AG09309 (cell line): Measurements from ENCODE around the gene ABHD12.

Experiments
- DNase-seq: peaks from one replicate; pipeline ENCODE4 v3.0.0-alpha.2; 2010; ENCODE audit warnings: low read depth
- H3K4me3 ChIP-seq: 2 replicates; pipeline ENCODE4 v1.5.1; 2011; ENCODE audit warnings: mild to moderate bottlenecking, low read depth, low read length, moderate library complexity; ENCODE audit not compliant: control insufficient read depth
- TF ChIP-seq, protein P1 (sequence below): IDR thresholded peaks from 2 replicates; pipeline ENCODE4 v1.5.1; 2011; ENCODE audit warnings: mild to moderate bottlenecking, low read depth, low read length, inconsistent platforms; ENCODE audit not compliant: insufficient read depth, control insufficient read depth; ENCODE audit errors: missing control alignments

Gene ABHD12

DNA sequence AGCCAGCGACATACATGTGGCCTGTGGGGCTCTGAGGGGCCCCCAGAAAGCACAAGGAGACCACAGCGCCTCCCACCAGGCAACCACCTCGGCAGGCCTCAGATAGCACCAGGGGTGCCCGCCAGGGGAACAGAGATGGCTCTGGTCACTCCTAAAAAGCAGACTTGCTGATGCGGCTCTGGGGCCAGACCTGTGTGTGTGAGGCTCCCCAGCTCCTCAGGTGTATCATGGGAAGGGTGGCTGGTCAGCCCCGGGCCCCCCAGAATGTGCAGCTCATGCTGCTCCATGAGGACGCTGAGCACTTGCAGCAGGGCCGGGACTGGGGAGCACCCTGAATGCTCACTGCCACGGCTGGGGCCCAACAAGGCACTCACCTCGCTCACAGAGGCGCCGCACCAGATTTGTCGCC is 82.5 kb downstream of the ABHD12 start:
- DNase-seq: no peak
- H3K4me3 ChIP-seq: no peak overlapping the region
- TF ChIP-seq, protein P1, sequence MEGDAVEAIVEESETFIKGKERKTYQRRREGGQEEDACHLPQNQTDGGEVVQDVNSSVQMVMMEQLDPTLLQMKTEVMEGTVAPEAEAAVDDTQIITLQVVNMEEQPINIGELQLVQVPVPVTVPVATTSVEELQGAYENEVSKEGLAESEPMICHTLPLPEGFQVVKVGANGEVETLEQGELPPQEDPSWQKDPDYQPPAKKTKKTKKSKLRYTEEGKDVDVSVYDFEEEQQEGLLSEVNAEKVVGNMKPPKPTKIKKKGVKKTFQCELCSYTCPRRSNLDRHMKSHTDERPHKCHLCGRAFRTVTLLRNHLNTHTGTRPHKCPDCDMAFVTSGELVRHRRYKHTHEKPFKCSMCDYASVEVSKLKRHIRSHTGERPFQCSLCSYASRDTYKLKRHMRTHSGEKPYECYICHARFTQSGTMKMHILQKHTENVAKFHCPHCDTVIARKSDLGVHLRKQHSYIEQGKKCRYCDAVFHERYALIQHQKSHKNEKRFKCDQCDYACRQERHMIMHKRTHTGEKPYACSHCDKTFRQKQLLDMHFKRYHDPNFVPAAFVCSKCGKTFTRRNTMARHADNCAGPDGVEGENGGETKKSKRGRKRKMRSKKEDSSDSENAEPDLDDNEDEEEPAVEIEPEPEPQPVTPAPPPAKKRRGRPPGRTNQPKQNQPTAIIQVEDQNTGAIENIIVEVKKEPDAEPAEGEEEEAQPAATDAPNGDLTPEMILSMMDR: no peak

DNA sequence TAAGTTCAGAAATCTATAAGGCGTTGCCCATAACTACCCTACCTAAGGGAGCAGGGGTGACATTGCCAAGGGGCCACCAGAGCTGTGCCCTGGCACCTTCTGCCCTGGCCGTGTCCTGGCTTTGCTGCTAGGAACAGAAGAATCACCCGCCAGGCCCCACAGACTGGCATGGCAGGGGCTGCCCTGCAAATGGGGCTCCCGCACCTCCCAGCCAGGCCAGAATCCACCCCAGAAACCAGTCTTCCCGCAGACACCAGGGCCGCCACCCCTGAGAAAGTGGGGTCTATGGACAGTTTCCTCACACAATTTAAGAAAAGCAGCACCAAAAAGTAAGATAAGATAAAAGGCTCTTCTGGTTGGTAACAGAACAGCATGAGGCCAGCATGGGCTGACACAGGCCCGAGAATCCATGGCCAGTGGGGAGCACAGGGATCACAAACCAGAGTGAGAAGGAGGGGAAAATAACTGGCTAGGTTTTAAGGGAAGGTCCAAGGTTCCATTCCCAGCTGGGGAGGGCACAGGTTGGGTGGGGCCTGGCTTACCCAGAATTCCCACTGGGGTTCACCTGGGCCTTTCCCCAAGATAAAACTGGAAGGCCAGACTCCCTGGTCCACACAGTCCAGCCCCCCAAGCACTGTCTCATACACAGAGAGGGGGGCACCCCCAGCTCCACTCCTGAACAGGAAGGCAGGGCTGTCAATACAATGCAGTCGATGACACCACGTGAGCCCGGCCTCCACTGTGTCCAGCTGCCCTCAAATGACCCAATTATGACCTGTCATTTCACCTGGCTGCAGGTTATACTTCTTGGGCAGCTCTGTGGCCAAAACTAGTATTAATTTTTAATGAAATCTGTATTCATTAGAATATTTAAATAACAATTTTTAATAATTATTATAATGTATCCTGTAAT is 83.4 kb downstream of the ABHD12 start:
- no peak for DNase-seq
- TF ChIP-seq, protein P1: no peak
- H3K4me3 ChIP-seq: no peak overlapping the region

DNA sequence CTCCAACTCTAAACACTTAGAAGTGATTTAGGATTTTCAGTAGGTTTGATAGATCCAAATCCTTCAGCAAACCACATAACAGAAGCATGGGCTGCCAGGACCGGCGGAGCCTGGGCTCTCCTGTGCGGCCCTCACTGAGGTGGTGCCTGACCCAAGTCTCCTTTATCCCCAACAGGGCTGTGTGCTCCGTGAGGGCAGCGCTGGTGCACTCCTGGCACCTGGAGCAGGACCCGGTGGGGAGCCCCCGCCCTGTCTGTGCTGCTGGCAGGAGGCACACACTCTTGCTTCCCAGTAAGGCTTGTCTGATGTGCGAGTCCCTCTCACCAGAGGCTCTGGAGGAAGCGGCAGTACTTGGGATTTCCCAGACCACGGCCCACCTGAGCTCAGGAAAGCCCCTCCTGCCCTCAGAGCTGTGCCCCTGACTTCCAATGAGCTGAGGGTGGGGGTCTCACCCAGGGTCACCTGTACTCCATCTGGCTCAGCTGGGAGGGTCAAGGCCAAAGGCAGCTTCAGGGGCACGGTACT is 86.5 kb downstream of the ABHD12 start:
- TF ChIP-seq, protein P1: no peak
- H3K4me3 ChIP-seq: no peak overlapping the region
- DNase-seq: no peak

DNA sequence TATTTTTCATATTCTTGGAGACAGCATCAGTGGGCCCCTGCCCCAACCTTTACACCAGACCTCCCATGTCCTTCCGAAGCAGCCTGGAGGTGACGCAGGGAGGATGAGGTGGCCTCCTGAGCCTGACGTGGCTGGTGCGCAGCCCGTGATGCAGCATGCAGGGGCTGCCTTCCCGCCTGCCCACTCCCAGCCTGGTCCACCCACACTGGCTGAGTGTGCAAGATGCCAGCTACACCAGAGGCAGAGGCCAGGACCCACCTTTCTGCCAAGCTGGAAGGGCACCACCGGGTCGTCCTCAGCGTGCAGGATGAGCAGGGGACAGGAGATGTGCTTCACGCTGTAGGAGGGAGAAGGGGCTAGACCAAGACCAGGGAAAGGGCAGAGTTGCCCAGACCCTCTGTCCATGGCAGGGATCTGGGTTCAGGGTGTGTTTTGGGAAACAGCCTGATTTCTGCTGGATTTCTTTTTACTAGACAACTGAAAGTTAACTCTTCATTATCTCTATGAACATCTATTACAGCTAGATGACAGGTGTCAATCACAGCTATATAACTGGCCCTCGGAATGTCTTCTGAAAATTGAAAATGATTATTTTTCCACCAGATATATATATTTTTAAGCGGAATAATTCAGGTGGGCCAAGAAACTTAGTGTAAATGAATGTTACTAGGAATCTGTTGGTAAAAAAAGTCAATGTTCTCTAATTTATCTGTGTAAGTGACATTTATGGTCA is 87.2 kb downstream of the ABHD12 start:
- no peak for DNase-seq
- no peak overlapping the region for H3K4me3 ChIP-seq
- TF ChIP-seq, protein P1: no peak

DNA sequence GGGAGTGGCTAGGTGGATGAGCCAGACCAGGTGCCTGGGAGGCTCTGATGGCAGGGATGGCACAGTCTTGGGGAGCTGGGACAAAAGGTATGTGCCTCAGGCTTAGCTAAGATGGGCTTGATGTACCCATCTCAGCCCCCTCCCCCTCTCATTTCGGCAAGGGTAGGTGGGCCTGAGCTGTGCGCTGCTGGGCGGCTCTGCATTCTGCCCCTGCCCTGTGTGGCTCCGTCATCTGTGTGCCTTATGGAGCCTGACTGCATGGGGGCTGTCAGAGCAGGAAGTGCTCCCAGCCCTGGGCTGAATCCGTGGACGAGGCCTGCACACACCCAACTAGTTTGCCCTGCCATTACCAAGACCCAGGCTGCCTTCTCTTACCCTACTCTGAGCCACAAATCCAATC is 88.0 kb downstream of the ABHD12 start:
- H3K4me3 ChIP-seq: no peak overlapping the region
- TF ChIP-seq, protein P1: no peak
- DNase-seq: no peak

DNA sequence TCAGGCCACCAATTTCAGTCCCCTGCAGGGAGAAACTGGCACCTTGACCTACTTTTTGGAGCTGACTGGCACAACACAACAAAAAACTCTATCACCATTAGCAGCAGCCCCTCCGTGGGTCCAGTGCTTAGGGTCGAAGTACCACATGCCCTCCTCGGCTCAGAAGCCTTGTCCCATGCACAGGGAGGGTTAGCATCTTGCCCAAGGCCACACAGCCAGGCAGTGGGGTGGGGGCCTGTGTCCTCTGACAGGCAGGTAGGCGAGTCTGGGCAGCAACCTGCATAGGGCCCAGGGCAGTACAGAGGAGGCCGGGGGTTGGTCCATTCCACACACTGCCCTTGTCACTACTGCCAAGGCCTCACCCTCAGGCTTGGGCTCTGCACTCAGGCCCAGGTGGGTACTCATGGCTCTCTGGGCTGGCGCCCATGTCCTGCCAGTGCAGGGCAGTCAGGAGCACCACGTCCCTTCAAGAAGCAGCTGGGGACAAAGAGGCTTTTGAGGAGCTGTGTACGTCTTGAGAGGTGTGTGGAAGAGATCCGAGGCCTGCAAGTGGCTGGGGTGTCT is 89.2 kb downstream of the ABHD12 start:
- TF ChIP-seq, protein P1: no peak
- no peak for DNase-seq

More for the DNA sequence above, 89.2 kb downstream of the ABHD12 start:
- H3K4me3 ChIP-seq: no peak overlapping the region
